ENCODE results near the gene MTHFD1L. TPM values are rescaled to one million over a fixed set of nuclear protein-coding genes. Genes with fewer than 3 reads are reported as not detected.
"Not testable (repeated sequence)": the region's sequence is repeated elsewhere in the genome, so short reads cannot be mapped to it uniquely, and the experiment has no call there.

MTHFD1L gene
- total and polyA plus RNA-seq, 9 of the 15 experiments (the other 6 are each of a cell fraction or from before 2014, with no cell fraction given): 20.9 to 128 (median 61.0) TPM

GRCh38 chr6:151084275-151084674, 218.8 kb downstream of the MTHFD1L start (continued):
- no peak for TF ChIP-seq FOXM1 (IDR thresholded peaks at IDR 0.05; ENCODE audit: low read depth)
- TF ChIP-seq FOXM1 (CRISPR knock-in tag; IDR thresholded peaks at IDR 0.05; ENCODE audit: low read depth): no peak
- no peak for TF ChIP-seq CBX3 (IDR thresholded peaks at IDR 0.05; ENCODE audit: borderline replicate concordance in 1 of 2, low read length in 2 of 2)

- POLR2A ChIA-PET: interaction anchor here (1.3 kb wide), 1 partner anchor 10 kb away, joined by 4 read pairs; no protein-coding TSS in a partner anchor
Measured at GRCh38 chr6:151087055-151087454, 221.6 kb downstream of the MTHFD1L start.

More at GRCh38 chr6:151087055-151087454, 221.6 kb downstream of the MTHFD1L start:
- BruUV-seq (replicated peaks); ATAC-seq; H3K4me2 ChIP-seq (ENCODE audit: insufficient read depth, low read length); H3K79me2 ChIP-seq (ENCODE audit: control insufficient read depth, insufficient read depth, low read length); H3K9ac ChIP-seq (ENCODE audit: insufficient read depth in 1 of 2, low read depth in 2 of 2, low read length in 2 of 2); H2AFZ ChIP-seq (ENCODE audit: low read depth, low read length); H3K4me3 ChIP-seq; in situ Hi-C loops (cut with MboI); DNase-seq (ENCODE audit: extremely low read depth in 1 of 4, low spot score in 3 of 4); H3K27ac ChIP-seq (ENCODE audit: extremely low read depth, low read depth, low read length); H3K9me3 ChIP-seq (replicated peaks; ENCODE audit: control insufficient read depth, insufficient read depth, low read depth, low read length); H4K20me1 ChIP-seq (replicated peaks; ENCODE audit: control insufficient read depth, insufficient read depth, low read length); H3K27me3 ChIP-seq (ENCODE audit: control insufficient read depth in 2 of 2, insufficient read depth in 2 of 2, low read length in 2 of 2); H3K9me1 ChIP-seq (ENCODE audit: control insufficient read depth, insufficient read depth, low read length); FAIRE-seq: not testable (repeated sequence)
- WGBS (ENCODE audit: insufficient coverage, low coverage, missing lambda C conversion rate): 88% methylated on average over 8 of the region's 8 CpGs
- intact Hi-C loops (cut with micrococcal nuclease): loop anchor here (5.0 kb wide), 2 partner anchors 45 to 265 kb away; no protein-coding TSS in a partner anchor
- Histone ChIP-seq H3K36me3 (ENCODE audit: control insufficient read depth, insufficient read depth, low read length) (peaks cover 18% of the 10 kb centered on the region; the same call in 2 of the 3 replicates), H3K4me1 (replicated peaks in 1 of 2; ENCODE audit: control insufficient read depth in 2 of 2, insufficient read depth in 2 of 2, low read length in 2 of 2) (peaks cover 10 to 12% of the 10 kb centered on the region in 2 experiments; a peak in 3 of 5 replicates)
- CTCF ChIA-PET (ENCODE audit: low intra/inter-chr PET ratio): interaction anchor here (0.7 to 1.6 kb wide), 2 partner anchors 73 to 196 kb away, joined by 3 read pairs; no protein-coding TSS in a partner anchor

Data from K562 (cell line).